ENCODE results near the gene LAPTM4A. TPM values are rescaled to one million over a fixed set of nuclear protein-coding genes. Genes with fewer than 3 reads are reported as not detected.

LAPTM4A gene
- total and polyA plus RNA-seq, 10 of the 15 experiments (the other 5 are each of a cell fraction or from before 2014, with no cell fraction given) = 17.8 to 107 (median 45.8) TPM

DNA sequence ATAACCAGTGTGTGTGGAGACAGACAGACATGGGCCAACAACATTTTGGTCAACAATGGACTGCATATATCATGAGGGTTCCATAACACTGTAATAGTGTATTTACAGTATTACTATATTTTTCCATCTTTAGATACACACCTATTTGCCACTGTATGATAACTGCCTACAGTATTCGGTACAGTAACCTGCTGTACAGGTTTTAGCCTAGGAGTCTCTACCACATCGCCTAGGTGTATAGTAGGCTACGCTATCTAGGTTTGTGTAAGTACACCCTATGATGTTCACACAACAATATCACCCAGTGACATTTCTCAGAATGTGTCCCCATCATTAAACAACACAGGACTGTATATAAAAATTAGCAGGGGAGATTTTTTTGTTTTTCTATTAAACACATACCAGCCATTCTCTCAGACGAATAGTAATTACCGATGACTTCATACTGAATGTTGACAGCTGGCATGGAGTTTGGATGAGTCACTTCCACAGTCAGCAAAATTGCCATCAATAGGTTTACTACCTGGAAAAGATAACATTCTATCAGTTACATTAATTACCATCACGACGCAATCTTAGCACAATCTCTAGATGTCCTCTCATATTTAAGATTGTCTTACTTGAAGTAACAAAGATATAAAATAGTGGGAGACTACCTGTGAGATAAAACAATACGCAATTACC lies 10.8 kb downstream of the LAPTM4A start (continued):
- TF ChIP-seq ZNF592 (IDR thresholded peaks at IDR 0.05) = no peak
- TF ChIP-seq ZZZ3 (IDR thresholded peaks at IDR 0.05; ENCODE audit: control insufficient read depth, insufficient read length, low read depth) = no peak

- Histone ChIP-seq H2AFZ (ENCODE audit: control insufficient read depth, low read depth, low read length) (no peak overlapping the region), H3K36me3 (ENCODE audit: control insufficient read depth in 2 of 2, insufficient read depth in 2 of 2, low read length in 1 of 2) (peaks cover 15 to 41% of the 10 kb centered on the region in 2 experiments), H3K27ac (ENCODE audit: control insufficient read depth, insufficient read depth) (no peak overlapping the region), H3K79me2 (ENCODE audit: control insufficient read depth, insufficient read depth, low read length) (no peaks in the 10 kb centered on the region; the same call in none of the 2 replicates), H3K27me3 (replicated peaks in 1 of 2; ENCODE audit: control insufficient read depth in 2 of 2, insufficient read depth in 2 of 2, low read length in 1 of 2) (no peaks in the 10 kb centered on the region), H3K4me2 (ENCODE audit: control insufficient read depth, insufficient read depth) (no peak overlapping the region), H4K20me1 (ENCODE audit: control insufficient read depth, insufficient read depth) (no peaks in the 10 kb centered on the region; the same call in 1 of the 2 replicates), H3K9ac (ENCODE audit: control insufficient read depth, insufficient read depth, low read length) (no peak overlapping the region), H3K9me3 (replicated peaks; ENCODE audit: control insufficient read depth, insufficient read depth, low read length) (no peaks in the 10 kb centered on the region), H3K4me3 (no peak overlapping the region), H3K4me1 (ENCODE audit: control insufficient read depth, insufficient read depth, low read length) (peaks cover 3% of the 10 kb centered on the region; the same call in 1 of the 2 replicates)
- ChIA-PET CTCF (interaction anchor here (1.0 to 2.9 kb wide), 5 partner anchors 10 to 22 kb away, joined by 3 to 12 read pairs (median 5); no protein-coding TSS in a partner anchor), SMC1A (ENCODE audit: uncharacterized antibody, unreplicated experiment) (interaction anchor here (0.7 to 5.9 kb wide), 4 partner anchors 11 to 57 kb away, joined by 3 to 31 read pairs (median 8); no protein-coding TSS in a partner anchor), POLR2A (interaction anchor here (1.5 to 1.6 kb wide), 2 partner anchors 10 to 14 kb away, joined by 3 to 5 read pairs; partner anchors contain the start of gene LAPTM4A), RAD21 (ENCODE audit: unreplicated experiment) (interaction anchor here (0.9 kb wide), 1 partner anchor 11 kb away, joined by 4 read pairs; no protein-coding TSS in a partner anchor)
- WGBS (ENCODE audit: insufficient coverage, insufficient replicate concordance, low lambda C conversion rate, missing lambda C conversion rate) = 97% methylated on average over 2 of the region's 2 CpGs
- ATAC-seq (no peak), DNase-seq (ENCODE audit: low read depth, low spot score) (no peak), FAIRE-seq (no peak)
- TF ChIP-seq, protein P1, sequence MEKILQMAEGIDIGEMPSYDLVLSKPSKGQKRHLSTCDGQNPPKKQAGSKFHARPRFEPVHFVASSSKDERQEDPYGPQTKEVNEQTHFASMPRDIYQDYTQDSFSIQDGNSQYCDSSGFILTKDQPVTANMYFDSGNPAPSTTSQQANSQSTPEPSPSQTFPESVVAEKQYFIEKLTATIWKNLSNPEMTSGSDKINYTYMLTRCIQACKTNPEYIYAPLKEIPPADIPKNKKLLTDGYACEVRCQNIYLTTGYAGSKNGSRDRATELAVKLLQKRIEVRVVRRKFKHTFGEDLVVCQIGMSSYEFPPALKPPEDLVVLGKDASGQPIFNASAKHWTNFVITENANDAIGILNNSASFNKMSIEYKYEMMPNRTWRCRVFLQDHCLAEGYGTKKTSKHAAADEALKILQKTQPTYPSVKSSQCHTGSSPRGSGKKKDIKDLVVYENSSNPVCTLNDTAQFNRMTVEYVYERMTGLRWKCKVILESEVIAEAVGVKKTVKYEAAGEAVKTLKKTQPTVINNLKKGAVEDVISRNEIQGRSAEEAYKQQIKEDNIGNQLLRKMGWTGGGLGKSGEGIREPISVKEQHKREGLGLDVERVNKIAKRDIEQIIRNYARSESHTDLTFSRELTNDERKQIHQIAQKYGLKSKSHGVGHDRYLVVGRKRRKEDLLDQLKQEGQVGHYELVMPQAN (conservative IDR thresholded peaks at IDR 0.05) = no peak
- TF ChIP-seq SUPT20H (IDR thresholded peaks at IDR 0.05; ENCODE audit: borderline replicate concordance, control insufficient read depth, low read depth, low read length) (no peak), RAD21 (IDR thresholded peaks at IDR 0.05; ENCODE audit: insufficient read depth, low read depth, low read length) (no peak), NFXL1 (IDR thresholded peaks at IDR 0.05; ENCODE audit: borderline replicate concordance) (no peak), CHD2 (IDR thresholded peaks at IDR 0.05; ENCODE audit: borderline replicate concordance, low read depth, low read length) (no peak), USF2 (IDR thresholded peaks at IDR 0.05; ENCODE audit: borderline replicate concordance, low read depth, low read length) (no peak), ESRRA (IDR thresholded peaks at IDR 0.05; ENCODE audit: low read length) (no peak), ASH2L (IDR thresholded peaks at IDR 0.05; ENCODE audit: borderline replicate concordance, low read depth) (no peak), IRF4 (IDR thresholded peaks at IDR 0.05; ENCODE audit: low read depth, low read length) (no peak), ZZZ3 (IDR thresholded peaks at IDR 0.05; ENCODE audit: control insufficient read depth, insufficient read length, low read depth) (no peak), FOXM1 (IDR thresholded peaks at IDR 0.05; ENCODE audit: low read depth, low read length) (no peak)
- intact Hi-C loops (cut with micrococcal nuclease; ENCODE audit: unreplicated experiment) (no loop called here), in situ Hi-C loops (cut with MboI) (no loop called here)
- no TSS peak for BruUV-seq (replicated peaks)
Observed at GRCh38 chr2:20037660-20038059, 13.8 kb downstream of the LAPTM4A start.
